ENCODE data around the gene SIRT6. TPM values are rescaled to one million over a fixed set of nuclear protein-coding genes. Genes with fewer than 3 reads are reported as not detected.
"Not testable (repeated sequence)": the region's sequence is repeated elsewhere in the genome, so short reads cannot be mapped to it uniquely, and the experiment has no call there.

Gene SIRT6
- total RNA-seq, 2 donors from 2014 or later: 44.1 to 45.9 TPM

DNA sequence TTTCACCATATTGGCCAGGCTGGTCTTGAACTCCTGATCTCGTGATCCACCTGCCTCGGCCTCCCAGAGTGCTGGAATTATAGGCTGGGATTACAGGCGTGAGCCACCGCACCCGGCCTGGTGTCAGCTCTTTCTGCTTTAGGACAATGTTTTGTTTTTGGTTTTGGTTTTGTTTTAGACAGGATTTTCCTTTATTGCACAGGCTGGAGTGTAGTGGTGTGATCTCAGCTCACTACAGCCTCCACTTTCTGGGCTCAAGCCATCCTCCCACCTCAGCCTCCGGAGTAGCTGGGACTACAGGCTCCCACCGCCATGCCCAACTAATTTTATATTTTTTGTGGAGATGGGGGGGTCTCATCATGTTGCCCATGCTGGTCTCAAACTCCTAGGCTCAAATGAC lies 53.3 kb downstream of the SIRT6 start:
- not testable (repeated sequence) for H3K27ac Mint-ChIP-seq; H3K9me3 Mint-ChIP-seq; H3K4me3 Mint-ChIP-seq; H3K27me3 Mint-ChIP-seq (ENCODE audit: low read depth); H3K36me3 Mint-ChIP-seq (ENCODE audit: insufficient read depth in 2 of 2); DNase-seq; ATAC-seq (replicated peaks in 1 of 2); H3K4me1 Mint-ChIP-seq (ENCODE audit: low read depth)

DNA sequence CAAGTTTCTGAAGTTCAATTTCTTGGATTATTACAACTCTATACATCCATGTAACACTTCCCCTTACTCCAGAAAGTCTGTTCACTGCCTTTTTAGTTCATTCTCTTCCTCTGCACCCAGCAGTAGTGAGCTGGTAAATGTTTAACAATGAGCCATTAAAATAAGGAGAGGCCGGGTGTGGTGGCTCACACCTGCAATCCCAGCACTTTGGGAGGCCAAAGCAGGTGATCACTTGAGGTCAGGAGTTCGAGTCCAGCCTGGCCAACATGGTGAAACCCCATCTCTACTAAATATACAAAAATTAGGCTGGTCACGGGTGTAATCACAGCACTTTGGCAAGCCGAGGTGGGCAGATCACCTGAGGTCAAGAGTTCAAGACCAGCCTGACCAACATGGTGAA lies 55.0 kb downstream of the SIRT6 start:
- not testable (repeated sequence) for ATAC-seq (replicated peaks in 1 of 2); H3K27me3 Mint-ChIP-seq (ENCODE audit: low read depth); H3K9me3 Mint-ChIP-seq; H3K36me3 Mint-ChIP-seq (ENCODE audit: insufficient read depth in 2 of 2); DNase-seq; H3K27ac Mint-ChIP-seq; H3K4me3 Mint-ChIP-seq
- H3K4me1 Mint-ChIP-seq (ENCODE audit: low read depth): peaks cover 15% of the 10 kb centered on the region

DNA sequence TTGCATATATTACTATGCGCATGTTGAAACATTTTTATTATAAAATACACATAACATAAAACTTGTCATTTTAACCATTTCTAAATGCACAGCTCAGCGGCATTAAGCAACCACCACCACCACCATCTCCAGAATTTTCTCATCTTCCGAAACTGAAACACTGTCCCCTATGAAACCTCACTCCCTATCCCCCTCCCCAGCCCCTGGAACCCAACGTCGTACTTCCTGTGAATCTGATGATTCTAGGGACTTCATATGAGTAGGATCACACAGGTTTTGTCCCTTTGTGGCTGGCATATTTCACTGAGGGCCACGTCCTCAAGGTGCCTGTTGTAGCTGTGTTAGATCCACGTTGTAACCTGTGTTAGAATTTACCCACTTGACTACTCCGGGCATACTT lies 57.7 kb downstream of the SIRT6 start:
- peak overlapping the region; percentile 55 to 85 for H3K4me3 Mint-ChIP-seq
- H3K27me3 Mint-ChIP-seq (ENCODE audit: low read depth): no peaks in the 10 kb centered on the region
- peak overlapping the region; percentile 18 for H3K27ac Mint-ChIP-seq
- ATAC-seq (replicated peaks in 1 of 2) (no peak), DNase-seq (no peak)
- no peaks in the 10 kb centered on the region for H3K9me3 Mint-ChIP-seq
- peaks cover 22% of the 10 kb centered on the region for H3K4me1 Mint-ChIP-seq (ENCODE audit: low read depth)
- peaks cover under 1 to 2% of the 10 kb centered on the region in 2 donors for H3K36me3 Mint-ChIP-seq (ENCODE audit: insufficient read depth in 2 of 2)

Other genes with a start within 250 kb of the SIRT6 start
- not detected for gene NMRK2, start 249.5 kb downstream of the SIRT6 start, total RNA-seq
- gene DAPK3, start 211.5 kb downstream of the SIRT6 start, total RNA-seq: 10 to 100 TPM; 33.8 to 45.9 TPM
- 1,000 to 10,000 TPM; 3,876 to 4,058 TPM for gene EEF2, start 197.1 kb downstream of the SIRT6 start, total RNA-seq
- 10 to 100 TPM; 33.4 TPM for gene PIAS4, start 174.8 kb downstream of the SIRT6 start, total RNA-seq
- 10 to 100 TPM; 29.9 to 39.6 TPM for gene ZBTB7A, start 115.7 kb downstream of the SIRT6 start, total RNA-seq
- gene MAP2K2, start 58.4 kb downstream of the SIRT6 start, total RNA-seq: 100 to 1,000 TPM; 144 to 157 TPM
- under 1 TPM in 1 of 2 donors, not detected in 1; 0.10 TPM for gene CREB3L3, start 28.9 kb downstream of the SIRT6 start, total RNA-seq
- gene ANKRD24, start 126 bp upstream of the SIRT6 start, total RNA-seq: 1 to 10 TPM; 2.8 to 4.1 TPM
- gene EBI3, start 47.0 kb upstream of the SIRT6 start, total RNA-seq: 10 to 100 TPM; 21.8 to 29.9 TPM
- gene YJU2, start 64.5 kb upstream of the SIRT6 start, total RNA-seq: 10 to 100 TPM; 27.3 to 32.7 TPM
- not detected for gene SHD, start 96.7 kb upstream of the SIRT6 start, total RNA-seq
- 10 to 100 TPM; 19.8 to 29.1 TPM for gene TMIGD2, start 119.8 kb upstream of the SIRT6 start, total RNA-seq
- gene FSD1, start 122.0 kb upstream of the SIRT6 start, total RNA-seq: 10 to 100 TPM; 17.1 to 22.8 TPM
- gene STAP2, start 156.3 kb upstream of the SIRT6 start, total RNA-seq: 10 to 100 TPM in 1 of 2 donors, 1 to 10 TPM in 1; 8.3 to 10.0 TPM
- gene MPND, start 161.0 kb upstream of the SIRT6 start, total RNA-seq: 10 to 100 TPM in 1 of 2 donors, 1 to 10 TPM in 1; 9.7 to 10.3 TPM
- 10 to 100 TPM; 40.6 TPM for gene SH3GL1, start 218.0 kb upstream of the SIRT6 start, total RNA-seq
- 10 to 100 TPM; 74.0 to 79.7 TPM for gene CHAF1A, start 220.1 kb upstream of the SIRT6 start, total RNA-seq